Adipose tissue (tissue), 3 donors: ENCODE results near the gene C19orf73. TPM values are rescaled to one million over a fixed set of nuclear protein-coding genes. Genes with fewer than 3 reads are reported as not detected.
"Not testable (repeated sequence)": the region's sequence is repeated elsewhere in the genome, so short reads cannot be mapped to it uniquely, and the experiment has no call there.

Experiments used
- H3K27ac ChIP-seq: one replicate; pipeline ENCODE4 v1.5.1; 2013; ENCODE audit warnings: low read depth, low read length
- WGBS, 3 donors: extraction: QIAGEN DNeasy Blood & Tissue Kit; methylation state at CpG; one replicate each; pipeline ENCODE4 v1.1.7; 2013; 5-methylcytosine and 5-hydroxymethylcytosine counted together
- polyA plus RNA-seq, 3 donors: library from polyadenylated mRNA; stranded (reverse); fragments of 200-250 nt; gene quantifications; one replicate each; pipeline ENCODE4 v1.2.3, GENCODE V29; 2013
- donor health status: healthy with polysubstance abuse.
- donor health status: Bipolar disorder and iron deficiency.
- donor health status: healthy.

Gene C19orf73
- polyA plus RNA-seq, 3 donors = 1.5 to 5.1 TPM; not detected in 1

DNA sequence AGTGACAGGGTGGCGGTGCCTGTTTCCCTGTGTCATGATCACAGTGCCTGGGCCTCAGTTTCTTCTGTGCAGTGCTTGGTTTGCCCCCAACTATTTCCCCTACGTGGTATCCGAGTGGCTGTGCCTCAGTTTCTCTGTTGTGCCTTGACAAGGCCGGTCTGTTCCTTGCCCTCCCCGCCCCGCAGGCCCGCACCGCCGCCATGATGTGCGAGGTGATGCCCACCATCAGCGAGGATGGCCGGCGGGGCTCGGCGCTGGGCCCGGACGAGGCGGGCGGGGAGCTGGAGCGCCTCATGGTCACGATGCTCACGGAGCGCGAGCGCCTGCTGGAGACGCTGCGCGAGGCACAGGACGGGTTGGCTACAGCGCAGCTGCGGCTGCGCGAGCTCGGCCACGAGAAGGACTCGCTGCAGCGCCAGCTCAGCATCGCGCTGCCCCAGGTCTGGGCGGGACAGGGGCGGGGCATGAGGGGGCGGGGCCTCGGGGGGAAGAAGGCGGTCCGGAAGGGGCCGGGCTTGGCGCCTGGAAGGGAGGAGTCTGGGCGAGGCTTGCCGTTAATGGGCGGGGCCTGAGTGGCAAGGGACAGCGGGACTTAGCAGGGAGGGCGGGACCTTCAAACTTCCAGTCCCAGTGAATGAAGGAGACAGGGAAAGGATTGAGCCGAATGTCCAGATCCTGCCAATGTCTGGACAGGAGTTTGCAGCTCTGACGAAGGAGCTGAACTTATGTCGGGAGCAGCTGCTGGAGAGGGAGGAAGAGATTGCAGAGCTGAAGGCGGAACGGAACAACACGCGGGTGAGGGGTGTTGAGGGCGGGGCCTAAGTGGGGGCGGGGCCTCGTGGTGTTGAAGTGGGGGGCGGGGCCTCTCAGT is 9.0 kb upstream of the C19orf73 start:
- no peak overlapping the region for H3K27ac ChIP-seq
- 4 to 5% (median 4%) methylated on average over 59 to 63 of the region's 63 CpGs for WGBS, 3 donors

DNA sequence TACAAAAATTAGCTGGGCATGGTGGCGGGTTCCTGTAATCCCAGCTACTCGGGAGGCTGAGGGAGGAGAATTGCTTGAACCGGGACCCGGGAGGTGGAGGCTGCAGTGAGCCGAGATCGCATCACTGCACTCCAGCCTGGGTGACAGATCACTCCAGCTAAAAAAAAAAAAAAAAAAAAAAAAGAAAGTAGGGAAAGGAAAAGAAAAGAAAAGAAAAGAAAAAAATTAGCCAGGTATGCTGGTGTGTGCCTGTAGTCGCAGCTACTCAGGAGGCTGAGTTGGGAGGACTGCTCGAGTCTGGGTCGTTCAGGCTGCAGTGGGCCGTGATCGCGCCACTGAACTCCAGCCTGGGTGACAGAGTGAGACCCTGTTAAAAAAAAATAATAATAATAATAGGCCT is 8.3 kb upstream of the C19orf73 start:
- H3K27ac ChIP-seq = not testable (repeated sequence)
- whole genome bisulfite sequencing, 3 donors = 95 to 97% (median 96%) methylated on average over 12 of the region's 12 CpGs

DNA sequence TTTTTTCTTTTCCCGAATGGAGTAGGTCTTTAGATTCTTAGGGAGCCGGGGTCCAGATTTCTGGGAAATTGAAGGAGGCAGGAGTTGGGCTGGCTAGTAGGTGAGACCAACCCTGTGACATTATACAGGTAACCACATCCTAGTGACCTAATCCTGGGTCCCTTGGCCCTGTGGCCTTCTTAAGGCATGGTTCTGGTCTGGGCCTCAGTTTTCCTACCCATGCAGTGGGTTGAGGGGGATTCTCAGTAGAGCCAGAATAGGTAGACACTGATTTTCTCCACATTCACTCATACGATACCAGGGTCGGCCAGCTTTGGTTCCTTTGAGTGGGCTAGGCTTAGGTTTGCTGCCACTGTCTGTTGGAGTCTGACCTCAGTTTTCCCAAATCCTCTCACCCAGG is 7.6 kb upstream of the C19orf73 start:
- 75 to 78% (median 77%) methylated on average over 4 of the region's 4 CpGs for WGBS, 3 donors
- no peak overlapping the region for H3K27ac ChIP-seq

DNA sequence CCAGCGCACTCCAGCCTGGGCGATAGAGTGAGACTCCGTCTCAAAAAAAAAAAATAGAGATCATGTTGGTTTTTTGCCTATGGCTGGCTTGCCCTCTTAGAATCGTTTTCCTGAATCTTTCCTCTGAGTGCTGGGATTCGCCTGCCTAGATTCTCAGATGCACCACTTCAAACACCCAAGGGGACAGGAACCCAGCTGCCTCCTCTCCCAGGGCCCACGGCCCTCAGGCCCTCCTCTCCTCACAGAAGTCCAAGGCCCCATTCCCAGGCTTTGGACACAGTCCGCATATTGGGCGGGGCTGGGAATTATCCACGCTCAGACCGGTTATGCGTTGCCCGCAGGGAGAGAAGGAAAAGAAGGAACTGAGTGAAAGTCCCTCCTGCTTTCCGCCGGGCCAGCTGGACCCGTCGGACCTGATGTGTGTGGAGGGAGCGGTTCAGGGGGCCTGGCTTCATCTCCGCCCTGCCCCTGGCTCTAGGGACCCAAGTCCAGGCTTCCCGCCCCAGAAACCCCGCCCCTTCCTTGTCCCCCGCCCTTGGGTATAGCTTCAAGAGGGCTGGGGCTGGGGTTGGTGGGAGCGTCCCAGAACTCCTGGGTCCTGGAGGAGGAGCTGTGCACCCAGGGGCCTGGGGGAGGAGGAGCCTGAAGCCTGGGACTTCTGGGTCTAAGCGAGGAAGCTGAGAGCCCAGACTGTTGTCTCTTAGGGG is 6.2 kb upstream of the C19orf73 start:
- H3K27ac ChIP-seq = no peak overlapping the region
- WGBS, 3 donors = 38 to 52% (median 40%) methylated on average over 23 of the region's 23 CpGs

DNA sequence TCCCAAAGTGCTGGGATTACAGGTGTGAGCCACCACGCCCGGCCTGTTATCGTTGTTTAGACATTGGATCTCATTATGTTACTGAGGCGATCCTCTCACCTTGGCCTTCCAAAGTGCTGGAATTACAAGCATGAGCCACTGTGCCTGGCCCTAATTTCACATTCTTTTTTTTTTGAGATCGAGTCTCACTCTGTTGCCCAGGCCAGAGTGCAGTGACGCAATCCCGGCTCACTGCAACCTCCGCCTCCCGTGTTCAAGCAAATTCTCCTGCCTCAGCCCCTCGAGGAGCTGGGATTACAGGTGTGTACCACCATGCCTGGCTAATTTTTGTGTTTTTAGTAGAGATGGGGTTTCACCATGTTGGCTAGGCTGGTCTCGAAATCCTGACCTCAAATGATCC is 4.3 kb upstream of the C19orf73 start:
- 90 to 95% (median 91%) methylated on average over 11 of the region's 11 CpGs for WGBS, 3 donors
- not testable (repeated sequence) for H3K27ac ChIP-seq

DNA sequence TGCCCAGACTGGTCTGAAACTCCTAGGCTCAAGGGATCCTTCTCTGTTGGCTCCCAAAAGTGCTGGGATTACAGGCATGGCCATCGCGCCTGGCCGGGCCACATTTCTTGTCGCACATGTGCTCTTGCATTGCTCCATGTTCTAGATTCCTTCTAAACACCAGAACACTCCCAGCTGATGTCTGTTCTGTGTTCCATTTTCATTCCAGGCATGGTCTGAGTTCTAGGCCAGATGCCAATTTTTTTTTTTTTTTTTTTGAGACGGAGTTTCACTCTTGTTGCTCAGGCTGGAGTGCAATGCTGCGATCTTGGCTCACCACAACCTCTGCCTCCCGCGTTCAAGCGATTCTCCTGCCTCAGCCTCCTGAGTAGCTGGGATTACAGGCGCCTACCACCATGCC is 2.9 kb upstream of the C19orf73 start:
- not testable (repeated sequence) for H3K27ac ChIP-seq
- WGBS, 3 donors = 76 to 85% (median 77%) methylated on average over 9 to 10 of the region's 10 CpGs

DNA sequence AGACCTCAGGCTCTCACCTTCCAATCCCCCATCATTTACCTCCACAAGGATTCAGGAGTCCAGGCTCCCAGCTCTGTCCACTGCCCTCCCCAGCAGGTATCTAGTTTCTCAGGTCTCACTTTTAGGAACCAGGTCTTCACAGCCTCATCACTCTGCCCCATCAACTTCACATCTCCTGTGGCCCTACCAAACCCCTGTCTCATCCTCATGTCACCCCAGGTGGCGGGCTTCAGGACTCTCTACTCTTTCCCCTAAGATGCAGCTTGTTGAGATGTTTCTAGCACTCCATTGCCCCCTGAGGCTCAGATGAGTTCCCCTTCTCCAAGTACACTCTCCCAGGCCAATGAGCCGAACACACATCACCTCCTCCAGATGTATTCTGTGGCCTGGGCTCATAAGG is 1.9 kb upstream of the C19orf73 start:
- 87 to 100% (median 96%) methylated on average over 2 of the region's 2 CpGs for WGBS, 3 donors
- H3K27ac ChIP-seq = no peak overlapping the region

DNA sequence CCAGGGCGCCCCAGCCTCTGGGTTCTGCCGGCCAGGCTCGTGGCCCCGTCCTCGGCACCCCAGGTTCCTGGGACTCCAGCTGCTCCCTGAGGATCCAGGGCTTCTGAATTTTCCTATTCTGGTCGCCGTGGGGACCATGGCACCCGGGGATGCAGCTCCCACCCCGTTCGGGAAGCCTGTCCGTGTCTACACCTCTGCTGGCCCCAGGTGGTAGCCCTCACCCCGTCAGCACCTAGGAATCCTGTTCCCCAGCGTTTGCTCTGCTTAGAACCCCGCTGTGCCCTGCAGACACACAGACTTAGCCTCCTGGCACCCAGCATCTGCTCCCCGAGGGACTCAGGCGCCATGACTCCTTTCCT is 1.4 kb upstream of the C19orf73 start:
- 9 to 15% (median 14%) methylated on average over 16 of the region's 16 CpGs for WGBS, 3 donors

DNA sequence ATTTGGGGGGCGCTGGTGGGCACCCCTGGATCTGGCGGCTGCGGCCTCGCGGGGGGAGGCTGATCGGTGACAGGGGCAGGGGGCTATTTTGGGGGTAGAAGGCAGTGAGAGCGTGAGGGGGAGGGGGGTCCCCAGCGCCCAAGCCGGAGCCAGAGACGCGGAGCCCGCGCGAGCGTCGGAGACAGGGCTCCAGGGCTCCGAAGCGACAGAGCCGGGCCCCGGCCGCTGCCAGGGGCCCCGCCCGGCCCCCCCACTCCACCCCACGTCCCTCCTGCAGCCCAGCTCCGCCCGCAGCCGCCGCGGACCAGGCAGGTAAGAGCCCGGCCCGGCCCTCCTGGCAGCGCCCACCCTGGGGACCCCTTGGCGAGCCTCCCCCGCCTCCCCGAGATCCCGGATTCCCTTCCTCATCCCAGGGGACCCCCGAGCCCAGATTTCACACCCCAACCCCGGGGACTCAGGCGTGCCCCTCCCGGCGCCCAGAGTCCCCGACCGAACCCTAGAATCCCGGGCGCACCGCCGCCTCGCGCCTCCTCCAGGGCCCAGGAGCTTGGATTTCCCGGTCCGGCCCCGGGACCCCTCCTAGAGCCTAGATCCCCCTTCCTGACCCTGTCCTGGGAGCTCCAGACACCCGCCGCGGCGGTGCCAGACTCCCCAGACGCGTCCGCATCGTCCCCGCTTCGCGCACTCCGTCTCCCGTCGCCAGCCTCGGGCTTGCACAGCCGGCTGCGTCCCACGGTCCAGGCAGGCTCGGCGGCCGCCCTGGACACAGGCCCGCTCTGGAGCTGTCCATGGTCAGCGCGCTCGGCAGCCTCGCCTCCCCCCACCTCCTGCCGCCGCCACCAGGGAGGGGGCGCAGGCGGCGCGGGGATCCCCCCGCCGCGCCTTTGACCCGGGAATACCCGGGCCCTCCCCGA is 725 bp upstream of the C19orf73 start, which contains the start of gene PPFIA3:
Gene PPFIA3 (plus strand): TSS at position 134 of the 914 bp plus-strand sequence. CDS start 8,330 bp downstream, outside the sequence.
- 0 to 1% (median 1%) methylated on average over 61 to 89 of the region's 90 CpGs for WGBS, 3 donors
- H3K27ac ChIP-seq = peak within 1 kb of the TSS; percentile 35

More for the DNA sequence above, 1.4 kb upstream of the C19orf73 start:
- H3K27ac ChIP-seq = no peak overlapping the region

DNA sequence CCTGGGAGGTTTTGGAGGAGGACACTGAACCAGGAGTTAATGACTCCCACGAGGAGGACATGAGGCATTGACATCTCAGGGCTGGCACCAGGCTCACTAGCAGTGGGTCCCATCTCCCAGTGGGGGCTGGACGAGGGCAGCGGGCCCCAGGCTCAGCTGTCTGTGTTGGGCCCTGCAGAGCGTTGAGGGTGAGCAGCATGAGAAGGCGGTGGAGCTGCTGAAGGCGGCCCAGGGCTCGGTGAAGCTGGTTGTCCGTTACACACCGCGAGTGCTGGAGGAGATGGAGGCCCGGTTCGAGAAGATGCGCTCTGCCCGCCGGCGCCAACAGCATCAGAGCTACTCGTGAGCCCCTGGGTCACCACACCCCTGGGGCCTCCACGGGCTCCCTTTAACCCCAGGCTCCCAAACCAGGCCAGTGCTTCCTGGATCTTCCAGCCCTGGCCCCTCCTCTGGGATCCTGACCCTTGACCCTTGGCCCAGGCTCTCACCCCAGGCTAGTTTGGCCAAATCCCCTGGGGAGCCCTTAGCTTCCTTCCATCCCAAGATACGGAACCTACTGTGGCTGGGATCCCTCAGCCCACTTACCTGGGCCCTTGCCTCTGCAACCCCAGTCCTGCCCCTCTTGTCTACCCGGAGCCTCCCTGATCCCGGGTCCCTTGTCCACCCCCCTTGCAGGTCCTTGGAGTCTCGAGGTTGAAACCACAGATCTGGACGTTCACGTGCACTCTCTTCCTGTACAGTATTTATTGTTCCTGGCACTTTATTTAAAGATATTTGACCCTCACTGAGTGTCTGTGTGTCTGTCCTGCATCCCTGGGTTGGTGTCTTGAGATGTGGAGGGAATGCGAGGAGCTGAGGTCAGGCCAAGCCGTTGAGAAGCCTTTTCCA is 1.0 kb downstream of the C19orf73 start:
- H3K27ac ChIP-seq = peak overlapping the region; percentile 35
- 54 to 70% (median 62%) methylated on average over 22 to 26 of the region's 26 CpGs for WGBS, 3 donors

DNA sequence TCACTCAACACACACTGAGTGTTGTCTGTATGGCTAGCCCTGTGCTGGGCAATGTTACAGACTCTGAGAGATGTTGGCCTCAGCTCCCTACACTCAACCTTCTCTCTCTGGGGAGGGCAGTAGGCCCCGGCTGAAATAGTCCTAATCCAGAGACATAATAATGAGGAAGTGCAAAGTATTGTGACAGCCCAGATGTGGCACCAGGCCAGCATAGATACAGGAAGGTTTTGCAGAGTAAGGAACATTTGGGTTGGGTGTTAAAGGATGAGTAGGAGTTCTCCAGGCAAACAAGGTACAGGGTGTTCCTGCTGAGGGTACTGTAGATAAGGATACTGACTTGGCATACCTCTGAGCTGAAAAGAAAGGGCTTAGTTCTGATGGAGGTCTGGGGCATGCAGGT is 2.4 kb downstream of the C19orf73 start:
- no peak overlapping the region for H3K27ac ChIP-seq

DNA sequence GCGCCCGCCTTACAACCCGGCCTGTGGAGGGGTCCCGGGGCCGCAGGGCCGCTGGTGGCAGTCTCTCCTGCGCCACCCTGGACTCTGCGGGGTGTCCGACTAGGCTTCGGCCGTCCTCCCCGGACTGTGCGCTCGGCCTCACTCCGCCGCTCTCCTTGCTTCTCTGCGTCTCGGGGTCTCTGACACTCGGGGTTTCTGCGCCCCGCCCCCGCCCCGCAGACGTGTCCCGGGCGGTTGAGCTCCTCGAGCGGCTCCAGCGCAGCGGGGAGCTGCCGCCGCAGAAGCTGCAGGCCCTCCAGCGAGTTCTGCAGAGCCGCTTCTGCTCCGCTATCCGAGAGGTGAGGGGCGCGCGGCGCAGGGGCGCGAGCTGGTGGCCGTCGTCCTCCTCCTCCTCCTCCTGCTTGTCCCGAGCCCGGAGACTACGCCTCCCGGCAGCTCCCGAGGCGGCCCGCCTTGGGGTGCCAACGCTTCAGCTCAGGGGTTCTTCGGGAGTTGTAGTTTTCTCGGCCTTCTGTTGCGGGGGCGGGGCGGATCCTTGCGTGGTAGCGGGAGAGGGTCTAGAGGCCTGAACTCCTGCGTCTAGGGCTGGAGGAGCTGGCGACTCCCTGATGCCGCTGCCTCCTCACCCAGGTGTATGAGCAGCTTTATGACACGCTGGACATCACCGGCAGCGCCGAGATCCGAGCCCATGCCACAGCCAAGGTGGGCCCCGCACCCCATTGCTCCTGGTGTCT is 4.1 kb downstream of the C19orf73 start:
- 10 to 12% (median 11%) methylated on average over 39 to 68 of the region's 68 CpGs for WGBS, 3 donors
- H3K27ac ChIP-seq = no peak overlapping the region

More for the DNA sequence above, 2.4 kb downstream of the C19orf73 start:
- 17 to 40% (median 32%) methylated on average over 1 of the region's 1 CpG for WGBS, 3 donors

DNA sequence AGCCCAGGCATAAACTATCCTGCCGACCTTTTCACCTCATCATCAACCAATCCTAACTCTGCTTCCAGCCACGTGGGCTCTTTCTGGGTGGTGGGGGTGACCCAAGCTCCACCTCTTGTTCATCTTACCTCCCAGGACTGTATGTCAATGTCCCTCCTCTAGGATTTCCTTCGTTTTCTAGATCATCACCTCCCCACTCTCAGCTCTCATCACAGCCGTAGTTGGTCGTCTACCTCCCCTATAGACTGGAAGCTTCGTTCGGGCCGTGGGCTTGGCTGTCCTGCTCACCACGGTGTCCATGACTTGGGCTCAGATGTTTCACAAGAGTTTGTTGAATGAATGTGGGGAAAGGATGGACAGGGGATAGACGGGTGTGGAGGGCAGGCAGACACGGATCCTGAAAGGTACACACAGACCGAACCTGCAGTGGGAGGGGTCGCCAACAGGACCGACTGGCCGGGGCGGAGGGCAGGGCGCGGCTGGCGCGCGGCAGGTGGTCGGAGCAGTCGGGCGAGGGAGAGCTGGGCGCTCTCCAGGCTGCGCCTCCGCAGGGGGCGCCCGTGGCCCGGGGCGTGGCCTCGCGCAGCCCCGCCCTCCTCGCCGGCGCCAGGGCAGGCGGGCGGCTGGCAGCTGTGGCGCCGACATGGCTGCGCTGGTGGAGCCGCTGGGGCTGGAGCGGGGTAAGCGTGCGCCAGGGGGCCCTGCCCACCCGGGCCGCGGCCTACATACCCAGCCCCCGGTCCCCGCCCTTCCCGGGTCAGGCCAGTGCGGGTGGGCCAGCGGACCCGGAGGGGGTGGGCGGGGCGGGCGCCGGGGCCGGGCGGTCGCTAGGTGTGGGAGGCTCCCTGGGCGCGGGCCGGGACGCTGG is 4.9 kb downstream of the C19orf73 start, which contains the start of gene LIN7B:
Gene LIN7B (plus strand): TSS at position 609 of the 868 bp plus-strand sequence. CDS start 35 bp downstream, at position 644.
- no peak within 1 kb of the TSS for H3K27ac ChIP-seq
- WGBS, 3 donors = 1% methylated on average over 28 to 66 of the region's 66 CpGs

DNA sequence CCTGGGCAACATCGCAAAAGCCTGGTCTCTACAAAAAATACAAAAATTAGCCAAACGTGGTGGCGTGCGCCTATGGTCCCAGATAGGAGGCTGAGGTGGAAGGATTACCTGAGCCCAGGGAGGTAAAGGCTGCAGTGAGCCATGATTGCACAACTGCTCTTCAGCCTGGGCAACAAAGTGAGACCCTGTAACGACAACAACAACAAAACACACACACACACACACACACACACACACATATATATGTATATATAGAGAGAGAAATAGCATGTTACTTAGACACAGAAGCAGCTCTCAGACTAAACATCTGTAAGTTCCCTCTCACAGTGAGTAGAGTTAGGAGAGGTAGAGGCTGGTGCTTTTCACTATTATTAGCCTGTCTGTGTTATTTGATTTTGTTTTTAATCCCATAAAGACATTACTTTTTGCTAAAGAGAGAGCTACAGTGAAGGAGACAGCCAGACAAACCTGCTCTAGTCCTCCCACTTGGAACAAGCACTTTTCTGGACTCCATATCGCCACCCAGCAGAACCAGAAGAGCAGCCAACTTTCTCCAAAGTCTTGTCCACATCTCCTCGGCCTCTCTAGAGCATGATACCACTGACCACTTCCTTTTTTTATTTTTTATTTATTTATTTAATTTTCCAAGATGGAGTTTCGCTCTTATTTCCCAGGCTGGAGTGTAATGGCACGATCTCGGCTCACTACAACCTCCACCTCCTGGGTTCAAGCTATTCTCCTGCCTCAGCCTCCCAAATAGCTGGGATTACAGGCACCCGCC is 7.5 kb downstream of the C19orf73 start:
- whole genome bisulfite sequencing, 3 donors = 80 to 83% (median 81%) methylated on average over 11 of the region's 11 CpGs
- H3K27ac ChIP-seq = no peak overlapping the region

DNA sequence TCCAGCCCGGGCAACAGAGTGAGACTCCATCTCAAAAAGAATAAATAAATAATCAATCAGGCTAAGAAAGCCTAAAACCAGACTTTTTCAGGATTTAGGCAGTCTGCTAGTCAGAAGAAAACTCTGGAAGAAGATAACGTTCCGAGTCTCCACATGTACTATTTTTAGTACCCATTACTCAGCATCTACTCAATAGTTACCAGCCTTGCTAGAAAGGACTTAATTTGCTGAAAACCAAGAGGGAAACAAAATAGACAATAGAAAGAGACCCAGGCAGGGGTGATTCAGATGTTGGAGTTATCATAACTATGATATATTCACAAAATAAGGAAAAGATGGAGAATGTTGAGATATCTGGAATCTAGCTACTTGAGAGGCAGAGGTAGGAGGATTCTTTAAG is 8.4 kb downstream of the C19orf73 start:
- H3K27ac ChIP-seq = no peak overlapping the region

More for the DNA sequence above, 8.4 kb downstream of the C19orf73 start:
- 43 to 50% (median 45%) methylated on average over 3 of the region's 3 CpGs for WGBS, 3 donors
